ENCODE data around the gene ANKMY1.

GRCh38 chr2:240596080-240596460, 38.3 kb upstream of the ANKMY1 start:
- TF ChIP-seq CTCF (IDR thresholded peaks at IDR 0.05) = no peak
- no peak for TF ChIP-seq POLR2A (IDR thresholded peaks at IDR 0.05)

All from lower leg skin (tissue), 3 donors.